ENCODE data around the gene MCF2L2.

- no peak for TF ChIP-seq TCF7 (IDR thresholded peaks at IDR 0.05; ENCODE audit: low read depth)
- TF ChIP-seq, protein P1, sequence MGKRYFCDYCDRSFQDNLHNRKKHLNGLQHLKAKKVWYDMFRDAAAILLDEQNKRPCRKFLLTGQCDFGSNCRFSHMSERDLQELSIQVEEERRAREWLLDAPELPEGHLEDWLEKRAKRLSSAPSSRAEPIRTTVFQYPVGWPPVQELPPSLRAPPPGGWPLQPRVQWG (CRISPR knock-in tag; IDR thresholded peaks at IDR 0.05; ENCODE audit: borderline replicate concordance, low read depth): no peak
- TF ChIP-seq GATAD1 (CRISPR knock-in tag; IDR thresholded peaks at IDR 0.05): no peak
These were observed 31.9 kb upstream of the MCF2L2 start for GRCh38 chr3:183460081-183461055.

Measured in HepG2 (cell line).